Measurements from ENCODE around the gene FARS2. TPM values are rescaled to one million over a fixed set of nuclear protein-coding genes. Genes with fewer than 3 reads are reported as not detected.

The FARS2 gene
- polyA plus RNA-seq, 1 donor from 2014 or later, result 11.9 TPM

DNA sequence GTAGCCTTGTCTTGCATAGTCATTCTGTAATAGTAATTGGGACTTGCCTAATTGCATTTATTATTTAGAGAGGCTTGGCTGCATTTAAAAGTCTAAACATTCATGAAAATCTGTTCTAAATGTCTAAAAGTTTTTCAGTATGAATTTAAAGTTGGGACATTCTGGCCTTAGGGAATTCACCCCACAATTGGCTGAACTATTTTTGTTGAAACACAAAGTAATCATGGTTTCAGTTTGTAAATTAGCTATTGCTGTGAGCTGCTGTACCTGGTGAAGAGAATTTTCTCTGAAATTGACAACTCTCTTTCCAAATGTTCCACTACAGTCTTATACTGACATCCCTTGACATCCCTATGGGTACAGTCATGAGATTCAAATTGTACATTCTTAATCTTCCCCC lies 253.0 kb downstream of the FARS2 start:
- Histone ChIP-seq H3K79me2 (replicated peaks; ENCODE audit: insufficient read depth, low read length) (no peaks in the 10 kb centered on the region), H3K9me3 (ENCODE audit: low read length) (no peaks in the 10 kb centered on the region), H3F3A (ENCODE audit: insufficient read depth, low read length, poor library complexity, severe bottlenecking) (no peaks in the 10 kb centered on the region), H3K27me3 (ENCODE audit: insufficient read depth, low read depth, low read length) (no peaks in the 10 kb centered on the region), H4K20me1 (ENCODE audit: insufficient read depth) (no peaks in the 10 kb centered on the region), H3K36me3 (ENCODE audit: insufficient read depth, low read length) (no peaks in the 10 kb centered on the region), H3K27ac (ENCODE audit: low read length) (no peak overlapping the region), H2AFZ (ENCODE audit: low read depth, low read length) (no peak overlapping the region), H3K4me3 (ENCODE audit: low read length) (no peak overlapping the region), H3K9me2 (ENCODE audit: insufficient read depth, low read length) (no peaks in the 10 kb centered on the region), H3K4me2 (ENCODE audit: low read length) (no peak overlapping the region), H3K9ac (ENCODE audit: low read length) (no peak overlapping the region)
- TF ChIP-seq RAD21 (conservative IDR thresholded peaks at IDR 0.05) (no peak), MXI1 (conservative IDR thresholded peaks at IDR 0.05; ENCODE audit: poor library complexity, severe bottlenecking) (no peak), SMC3 (conservative IDR thresholded peaks at IDR 0.05; ENCODE audit: poor library complexity) (no peak), CTCF (IDR thresholded peaks at IDR 0.05; ENCODE audit: poor library complexity, severe bottlenecking) (no peak), POLR2AphosphoS5 (IDR thresholded peaks at IDR 0.05) (no peak)
- TF ChIP-seq, protein P1, sequence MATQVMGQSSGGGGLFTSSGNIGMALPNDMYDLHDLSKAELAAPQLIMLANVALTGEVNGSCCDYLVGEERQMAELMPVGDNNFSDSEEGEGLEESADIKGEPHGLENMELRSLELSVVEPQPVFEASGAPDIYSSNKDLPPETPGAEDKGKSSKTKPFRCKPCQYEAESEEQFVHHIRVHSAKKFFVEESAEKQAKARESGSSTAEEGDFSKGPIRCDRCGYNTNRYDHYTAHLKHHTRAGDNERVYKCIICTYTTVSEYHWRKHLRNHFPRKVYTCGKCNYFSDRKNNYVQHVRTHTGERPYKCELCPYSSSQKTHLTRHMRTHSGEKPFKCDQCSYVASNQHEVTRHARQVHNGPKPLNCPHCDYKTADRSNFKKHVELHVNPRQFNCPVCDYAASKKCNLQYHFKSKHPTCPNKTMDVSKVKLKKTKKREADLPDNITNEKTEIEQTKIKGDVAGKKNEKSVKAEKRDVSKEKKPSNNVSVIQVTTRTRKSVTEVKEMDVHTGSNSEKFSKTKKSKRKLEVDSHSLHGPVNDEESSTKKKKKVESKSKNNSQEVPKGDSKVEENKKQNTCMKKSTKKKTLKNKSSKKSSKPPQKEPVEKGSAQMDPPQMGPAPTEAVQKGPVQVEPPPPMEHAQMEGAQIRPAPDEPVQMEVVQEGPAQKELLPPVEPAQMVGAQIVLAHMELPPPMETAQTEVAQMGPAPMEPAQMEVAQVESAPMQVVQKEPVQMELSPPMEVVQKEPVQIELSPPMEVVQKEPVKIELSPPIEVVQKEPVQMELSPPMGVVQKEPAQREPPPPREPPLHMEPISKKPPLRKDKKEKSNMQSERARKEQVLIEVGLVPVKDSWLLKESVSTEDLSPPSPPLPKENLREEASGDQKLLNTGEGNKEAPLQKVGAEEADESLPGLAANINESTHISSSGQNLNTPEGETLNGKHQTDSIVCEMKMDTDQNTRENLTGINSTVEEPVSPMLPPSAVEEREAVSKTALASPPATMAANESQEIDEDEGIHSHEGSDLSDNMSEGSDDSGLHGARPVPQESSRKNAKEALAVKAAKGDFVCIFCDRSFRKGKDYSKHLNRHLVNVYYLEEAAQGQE (IDR thresholded peaks at IDR 0.05; ENCODE audit: borderline replicate concordance), result no peak

- TF ChIP-seq, protein P1 (IDR thresholded peaks at IDR 0.05; ENCODE audit: borderline replicate concordance), result no peak
- no peak for TF ChIP-seq POLR2AphosphoS5 (IDR thresholded peaks at IDR 0.05)
- no peak for TF ChIP-seq CTCF (IDR thresholded peaks at IDR 0.05; ENCODE audit: poor library complexity, severe bottlenecking)
- no peak for TF ChIP-seq MXI1 (conservative IDR thresholded peaks at IDR 0.05; ENCODE audit: poor library complexity, severe bottlenecking)
- no peak for TF ChIP-seq TAF1 (IDR thresholded peaks at IDR 0.05; ENCODE audit: low read depth)
- TF ChIP-seq EP300 (conservative IDR thresholded peaks at IDR 0.05; ENCODE audit: poor library complexity, severe bottlenecking), result no peak
- no peak for TF ChIP-seq SMC3 (conservative IDR thresholded peaks at IDR 0.05; ENCODE audit: poor library complexity)
- TF ChIP-seq EZH2 (IDR thresholded peaks at IDR 0.05; ENCODE audit: borderline replicate concordance, insufficient read depth, low read length, poor library complexity, severe bottlenecking), result no peak
- no peak for TF ChIP-seq RAD21 (conservative IDR thresholded peaks at IDR 0.05)
- no peaks in the 10 kb centered on the region for H3K36me3 ChIP-seq (ENCODE audit: insufficient read depth, low read length)
- no peaks in the 10 kb centered on the region for H3K9me2 ChIP-seq (ENCODE audit: insufficient read depth, low read length)
- H3K79me2 ChIP-seq (replicated peaks; ENCODE audit: insufficient read depth, low read length), result no peaks in the 10 kb centered on the region
- H3K27ac ChIP-seq (ENCODE audit: low read length), result no peak overlapping the region
- H4K20me1 ChIP-seq (ENCODE audit: insufficient read depth), result no peaks in the 10 kb centered on the region
- H3K27me3 ChIP-seq (ENCODE audit: insufficient read depth, low read depth, low read length), result no peaks in the 10 kb centered on the region
- no peaks in the 10 kb centered on the region for H3F3A ChIP-seq (ENCODE audit: insufficient read depth, low read length, poor library complexity, severe bottlenecking)
- no peak overlapping the region for H3K4me2 ChIP-seq (ENCODE audit: low read length)
- no peaks in the 10 kb centered on the region for H3K9me3 ChIP-seq (ENCODE audit: low read length)
- no peak overlapping the region for H3K9ac ChIP-seq (ENCODE audit: low read length)
- no peak overlapping the region for H3K4me3 ChIP-seq (ENCODE audit: low read length)
- no peak overlapping the region for H2AFZ ChIP-seq (ENCODE audit: low read depth, low read length)
Observed at GRCh38 chr6:5515200-5515599, 253.9 kb downstream of the FARS2 start.
